Memory B cell (primary cell): ENCODE results near the gene ARHGAP11A.

ENCODE experiments used
- ATAC-seq: fragments of 150-1000 bp; cut with Tn5 transposase; 2 replicates; pipeline ENCODE4 v1.10.0; 2021; ENCODE audit warnings: low read depth, mild to moderate bottlenecking, moderate library complexity
- DNase-seq, 2 donors: peaks; one replicate each; pipeline ENCODE4 v3.0.0; 2022; ENCODE audit warnings: low spot score in 2 of 2
- H3K27ac Mint-ChIP-seq: one replicate; pipeline ENCODE4 v1.8.0; 2022; ENCODE audit warnings: mild to moderate bottlenecking, moderate library complexity, mixed read lengths
- H3K27me3 Mint-ChIP-seq: one replicate; pipeline ENCODE4 v1.8.0; 2022; ENCODE audit warnings: mixed read lengths
- H3K36me3 Mint-ChIP-seq: one replicate; pipeline ENCODE4 v1.8.0; 2022; ENCODE audit warnings: mild to moderate bottlenecking, mixed read lengths
- H3K4me1 Mint-ChIP-seq: one replicate; pipeline ENCODE4 v1.8.0; 2022; ENCODE audit warnings: mixed read lengths
- H3K4me3 Mint-ChIP-seq: one replicate; pipeline ENCODE4 v1.8.0; 2022; ENCODE audit warnings: mild to moderate bottlenecking, moderate library complexity, mixed read lengths
- H3K9me3 Mint-ChIP-seq: one replicate; pipeline ENCODE4 v1.8.0; 2022; ENCODE audit warnings: mixed read lengths

The ARHGAP11A gene

GRCh38 chr15:32687556-32687955, 72.3 kb downstream of the ARHGAP11A start:
- no peaks in the 10 kb centered on the region for H3K36me3 Mint-ChIP-seq
- ATAC-seq (no peak), DNase-seq (no peak)

DNA sequence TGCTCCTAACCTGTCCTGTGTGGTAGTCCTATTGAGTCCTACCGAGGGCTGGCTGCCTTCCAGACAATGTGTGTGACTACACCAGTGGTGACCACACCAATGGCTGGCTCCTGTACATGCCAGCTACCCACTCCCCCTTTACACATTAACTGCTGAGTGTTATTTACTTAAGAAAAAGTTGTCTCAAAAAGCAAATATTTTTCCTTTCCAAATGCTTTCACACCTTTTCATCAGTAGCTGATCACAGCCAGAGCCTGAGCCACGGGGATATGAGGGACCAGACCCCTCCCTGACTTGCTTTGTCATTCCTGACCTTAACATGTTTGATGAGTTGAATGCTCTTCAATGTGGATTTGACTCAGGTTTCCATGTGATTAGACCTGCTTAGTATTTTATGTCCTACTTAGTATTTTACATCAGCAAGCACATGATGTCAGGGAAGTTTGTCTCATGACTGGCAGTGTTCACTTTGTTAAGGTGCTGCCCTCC, 72.9 kb downstream of the ARHGAP11A start:
- Mint-ChIP-seq H3K9me3 (peaks cover 6% of the 10 kb centered on the region), H3K4me3 (no peak overlapping the region), H3K27ac (no peak overlapping the region), H3K4me1 (no peaks in the 10 kb centered on the region), H3K27me3 (peaks cover 2% of the 10 kb centered on the region), H3K36me3 (no peaks in the 10 kb centered on the region)
- DNase-seq, result no peak
- ATAC-seq, result no peak

More at GRCh38 chr15:32687556-32687955, 72.3 kb downstream of the ARHGAP11A start:
- no peaks in the 10 kb centered on the region for H3K4me1 Mint-ChIP-seq
- no peak overlapping the region for H3K4me3 Mint-ChIP-seq
- peaks cover 2% of the 10 kb centered on the region for H3K27me3 Mint-ChIP-seq
- no peak overlapping the region for H3K27ac Mint-ChIP-seq
- peaks cover 6% of the 10 kb centered on the region for H3K9me3 Mint-ChIP-seq
